Measurements from ENCODE around the gene SCG5. TPM values are rescaled to one million over a fixed set of nuclear protein-coding genes. Genes with fewer than 3 reads are reported as not detected.

Gene SCG5
- 15.8 and 16.3 TPM in 2 replicates for total RNA-seq

GRCh38 chr15:32641517-32642059 is at the start of gene SCG5:
Gene SCG5 (plus strand): TSS chr15:32641710. CDS start chr15:32643593, 1,883 bp downstream.

GRCh38 chr15:32593151-32593550 is 48.4 kb upstream of the SCG5 start, which contains the start of gene GOLGA8N:
Gene GOLGA8N (plus strand): TSS chr15:32593456.

GRCh38 chr15:32615051-32615870 is 26.2 kb upstream of the SCG5 start, which contains the start of gene ARHGAP11A:
Gene ARHGAP11A (plus strand): TSS chr15:32615504. CDS start chr15:32616212, 708 bp downstream.

GRCh38 chr15:32717426-32718226 is 76.1 kb downstream of the SCG5 start, which contains the start of gene GREM1:
Gene GREM1 (plus strand): TSS chr15:32718004. CDS start chr15:32730691, 12,687 bp downstream.

Other genes with a start within 250 kb of the SCG5 start
- not detected in 2 replicates for gene GOLGA8K, start 238.4 kb upstream of the SCG5 start, total RNA-seq
- gene GOLGA8O, start 186.1 kb upstream of the SCG5 start, total RNA-seq: not detected in 2 replicates
- gene GOLGA8N, start 48.3 kb upstream of the SCG5 start, total RNA-seq: 0.84 and 2.1 TPM in 2 replicates
- 23.3 and 32.6 TPM in 2 replicates for gene ARHGAP11A, start 26.2 kb upstream of the SCG5 start, total RNA-seq
- 25.0 and 26.1 TPM in 2 replicates for gene GREM1, start 76.3 kb downstream of the SCG5 start, total RNA-seq